ENCODE results near the gene CDR2L.
"Not testable (repeated sequence)": the region's sequence is repeated elsewhere in the genome, so short reads cannot be mapped to it uniquely, and the experiment has no call there.

DNA sequence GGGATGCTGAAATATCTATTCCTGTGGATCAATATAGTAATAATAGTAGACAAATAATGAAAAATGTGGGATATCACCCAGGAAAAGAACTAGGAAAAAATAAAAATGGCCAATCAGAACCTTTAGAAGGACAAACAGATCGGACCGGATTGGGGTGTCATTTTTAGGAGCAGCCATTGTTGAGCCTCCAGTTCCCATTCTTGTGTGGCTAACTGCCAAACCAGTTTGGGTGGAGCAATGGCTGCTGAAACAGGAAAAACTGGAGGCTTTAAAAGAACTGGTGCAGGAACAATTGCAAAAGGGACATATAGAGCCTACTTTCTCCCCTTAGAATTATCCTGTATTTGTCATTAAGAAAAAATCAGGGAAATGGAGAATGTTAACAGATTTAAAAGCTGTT lies 39.2 kb downstream of the CDR2L start:
- TF ChIP-seq, protein P1, sequence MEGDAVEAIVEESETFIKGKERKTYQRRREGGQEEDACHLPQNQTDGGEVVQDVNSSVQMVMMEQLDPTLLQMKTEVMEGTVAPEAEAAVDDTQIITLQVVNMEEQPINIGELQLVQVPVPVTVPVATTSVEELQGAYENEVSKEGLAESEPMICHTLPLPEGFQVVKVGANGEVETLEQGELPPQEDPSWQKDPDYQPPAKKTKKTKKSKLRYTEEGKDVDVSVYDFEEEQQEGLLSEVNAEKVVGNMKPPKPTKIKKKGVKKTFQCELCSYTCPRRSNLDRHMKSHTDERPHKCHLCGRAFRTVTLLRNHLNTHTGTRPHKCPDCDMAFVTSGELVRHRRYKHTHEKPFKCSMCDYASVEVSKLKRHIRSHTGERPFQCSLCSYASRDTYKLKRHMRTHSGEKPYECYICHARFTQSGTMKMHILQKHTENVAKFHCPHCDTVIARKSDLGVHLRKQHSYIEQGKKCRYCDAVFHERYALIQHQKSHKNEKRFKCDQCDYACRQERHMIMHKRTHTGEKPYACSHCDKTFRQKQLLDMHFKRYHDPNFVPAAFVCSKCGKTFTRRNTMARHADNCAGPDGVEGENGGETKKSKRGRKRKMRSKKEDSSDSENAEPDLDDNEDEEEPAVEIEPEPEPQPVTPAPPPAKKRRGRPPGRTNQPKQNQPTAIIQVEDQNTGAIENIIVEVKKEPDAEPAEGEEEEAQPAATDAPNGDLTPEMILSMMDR (IDR thresholded peaks at IDR 0.05) = not testable (repeated sequence)
- not testable (repeated sequence) for TF ChIP-seq POLR2A (IDR thresholded peaks at IDR 0.05)
